K562 (cell line): Measurements from ENCODE around the gene KIAA0825. TPM values are rescaled to one million over a fixed set of nuclear protein-coding genes. Genes with fewer than 3 reads are reported as not detected.

ENCODE experiments used
- ATAC-seq: fragments of 200-7000 bp; cut with Tn5 transposase; 3 replicates; pipeline ENCODE4 v1.9.1; 2020; ENCODE audit warnings: moderate library complexity
- BruUV-seq: library from RNA; stranded (reverse); fragments of 400-500 nt; replicated peaks from 2 replicates; lab custom pipeline; 2021; lab: Mats Ljungman, UMichigan
- CTCF ChIA-PET: fragments of 300-600 bp; formaldehyde crosslinking; extraction: SDS; loops from one replicate; lab custom pipeline; 2021; ENCODE audit warnings: low intra/inter-chr PET ratio; lab: Yijun Ruan, JAX
- POLR2A ChIA-PET: fragments of 300-600, 350-650 bp; sonication (Branson Sonifier 250); formaldehyde crosslinking; extraction: SDS; loops from one replicate; lab custom pipeline; 2021; ENCODE audit warnings: antibody characterized with exemption, inconsistent platforms; lab: Yijun Ruan, JAX
- DNase-seq, 4 experiments: peaks; one replicate each; pipeline versions ENCODE4 v3.0.0 to v3.0.0-alpha.2; 2011 to 2018; ENCODE audit warnings: low spot score in 3 of 4, mixed read lengths in 3 of 4; ENCODE audit errors: extremely low read depth in 1 of 4
- FAIRE-seq: peaks from 2 replicates; lab custom pipeline; 2011; peaks lifted over from hg19 to GRCh38; lab: Jason Lieb, UNC
- H2AFZ ChIP-seq: 2 replicates; pipeline ENCODE4 v1.6.0; 2011; ENCODE audit warnings: low read depth, low read length, control low read depth, inconsistent platforms
- H3K27ac ChIP-seq: fragments of 200-600 bp; 3 replicates; pipeline ENCODE4 v1.8.0; 2011; ENCODE audit warnings: low read depth, mild to moderate bottlenecking, control low read depth, inconsistent platforms, low read length, moderate library complexity, mixed read lengths; ENCODE audit errors: extremely low read depth
- H3K27me3 ChIP-seq, 2 experiments: fragments of 300-600 bp in 1 of 2; 2 replicates in 1 of 2; 3 replicates in 1 of 2; pipeline versions ENCODE4 v1.6.0 to v1.8.0; 2011; ENCODE audit warnings: inconsistent platforms in 2 of 2, low read length in 2 of 2, mild to moderate bottlenecking in 1 of 2, mixed read lengths in 1 of 2, moderate library complexity in 1 of 2; ENCODE audit not compliant: control insufficient read depth in 2 of 2, insufficient read depth in 2 of 2
- H3K36me3 ChIP-seq: fragments of 300-600 bp; 3 replicates; pipeline ENCODE4 v1.8.0; 2011; ENCODE audit warnings: mild to moderate bottlenecking, low read length, inconsistent platforms; ENCODE audit not compliant: control insufficient read depth, insufficient read depth
- H3K4me1 ChIP-seq, 2 experiments: fragments of 200-600 bp in 1 of 2; replicated peaks in 1 of 2; 2 replicates in 1 of 2; 3 replicates in 1 of 2; pipeline versions ENCODE4 v1.5.1 to v1.8.0; 2011; ENCODE audit warnings: inconsistent platforms in 2 of 2, low read length in 2 of 2, mild to moderate bottlenecking in 1 of 2, mixed read lengths in 1 of 2, moderate library complexity in 1 of 2; ENCODE audit not compliant: control insufficient read depth in 2 of 2, insufficient read depth in 2 of 2
- H3K4me2 ChIP-seq: 2 replicates; pipeline ENCODE4 v1.6.1; 2011; ENCODE audit warnings: low read length, control low read depth, inconsistent platforms, mixed read lengths; ENCODE audit not compliant: insufficient read depth
- H3K4me3 ChIP-seq: fragments of 200-600 bp; sonication (generic), shearing (Covaris generic); 2 replicates; pipeline ENCODE4 v1.5.1; 2016; ENCODE audit warnings: control low read depth, inconsistent platforms
- H3K79me2 ChIP-seq: fragments of 200-600 bp; 3 replicates; pipeline ENCODE4 v1.8.0; 2011; ENCODE audit warnings: low read length, inconsistent platforms; ENCODE audit not compliant: control insufficient read depth, insufficient read depth
- H3K9ac ChIP-seq, 2 experiments: 2 replicates each; pipeline versions ENCODE4 v1.6.0 to v1.6.1; 2011; ENCODE audit warnings: low read depth in 2 of 2, low read length in 2 of 2, control low read depth in 1 of 2, inconsistent platforms in 1 of 2, mild to moderate bottlenecking in 1 of 2, mixed read lengths in 1 of 2; ENCODE audit not compliant: insufficient read depth in 1 of 2
- H3K9me1 ChIP-seq: one replicate; pipeline ENCODE4 v1.6.0; 2011; ENCODE audit warnings: inconsistent platforms, mild to moderate bottlenecking, low read length, moderate library complexity; ENCODE audit not compliant: control insufficient read depth, insufficient read depth
- H3K9me3 ChIP-seq: replicated peaks from 2 replicates; pipeline ENCODE4 v1.5.1; 2011; ENCODE audit warnings: low read depth, low read length, inconsistent platforms; ENCODE audit not compliant: control insufficient read depth, insufficient read depth
- H4K20me1 ChIP-seq: replicated peaks from 2 replicates; pipeline ENCODE4 v1.6.1; 2011; ENCODE audit warnings: low read length, inconsistent platforms, mixed read lengths; ENCODE audit not compliant: control insufficient read depth, insufficient read depth
- ARID3B ChIP-seq: fragments of 250-450 bp; sonication (Bioruptor Pico); IDR thresholded peaks from 2 replicates; pipeline ENCODE4 v1.4.0; 2020; ENCODE audit warnings: borderline replicate concordance
- CBX1 ChIP-seq: sonication (generic); IDR thresholded peaks from 2 replicates; pipeline ENCODE4 v1.6.1; 2016; ENCODE audit warnings: antibody characterized with exemption, low read depth, mild to moderate bottlenecking
- GABPB2 ChIP-seq: fragments of 250-450 bp; sonication (Bioruptor Pico); conservative IDR thresholded peaks from 2 replicates; pipeline ENCODE4 v1.5.1; 2021; ENCODE audit warnings: mild to moderate bottlenecking
- GTF3C2 ChIP-seq: IDR thresholded peaks from 3 replicates; pipeline ENCODE4 v1.6.1; 2011; ENCODE audit warnings: borderline replicate concordance, mild to moderate bottlenecking, moderate library complexity; ENCODE audit not compliant: insufficient read length; ENCODE audit errors: extremely low read depth
- HDGF ChIP-seq: fragments of 450-650 bp; IDR thresholded peaks from 2 replicates; pipeline ENCODE4 v1.6.1; 2016
- MTA2 ChIP-seq: fragments of 450-650 bp; IDR thresholded peaks from 2 replicates; pipeline ENCODE4 v1.6.1; 2016; ENCODE audit warnings: low read depth
- THAP12 ChIP-seq: fragments of 250-450 bp; sonication (Bioruptor Pico); IDR thresholded peaks from 2 replicates; pipeline ENCODE4 v1.9.0; 2021; ENCODE audit warnings: mild to moderate bottlenecking, inconsistent platforms
- ZFX ChIP-seq: sonication (generic); formaldehyde crosslinking; IDR thresholded peaks from 2 replicates; pipeline ENCODE4 v1.8.0; 2022; ENCODE audit warnings: mild to moderate bottlenecking, missing genetic modification reagents, moderate library complexity
- ZNF445 ChIP-seq: fragments of 250-450 bp; sonication (Bioruptor Pico); IDR thresholded peaks from 2 replicates; pipeline ENCODE4 v1.4.0; 2020; ENCODE audit warnings: low read depth, mild to moderate bottlenecking, moderate library complexity
- ZNF583 ChIP-seq: fragments of 250-450 bp; sonication (Bioruptor Pico); IDR thresholded peaks from 2 replicates; pipeline ENCODE4 v1.4.0; 2020
- WGBS: fragments of 100-300 bp; shearing (Covaris generic); methylation state at CpG from one replicate; pipeline ENCODE4 v1.1.6; 2016; ENCODE audit warnings: low coverage, mixed read lengths; ENCODE audit not compliant: insufficient coverage; ENCODE audit errors: missing lambda C conversion rate; 5-methylcytosine and 5-hydroxymethylcytosine counted together
- in situ Hi-C: fragments of 300-500 bp; cut with MboI; formaldehyde crosslinking; loops from 4 replicates; pipeline ENCODE4 v1.15.0; 2018; ENCODE audit warnings: inconsistent platforms, mixed read lengths
- intact Hi-C: fragments of 100-400 bp; cut with micrococcal nuclease; formaldehyde crosslinking; loops from 2 replicates; pipeline ENCODE4 v1.14.2; 2022
- polyA plus RNA-seq, 8 experiments: library from polyadenylated mRNA; depleted of rRNA in 4 of 8; stranded (reverse) in 5 of 8; unstranded in 3 of 8; fragments of >200 nt; fragmentation: Nextera tagmentation in 2 of 8; fragmentation: Illumina TruSeq in 1 of 8; extraction: Ambion mirVana in 2 of 8; extraction: Trizol in 1 of 8; gene quantifications; 2 replicates each; pipeline versions ENCODE4 v1.2.1 to v1.2.3, GENCODE V29; 2011 to 2014; ENCODE audit warnings: inconsistent platforms in 1 of 8, missing spikeins in 1 of 8
- total RNA-seq, 7 experiments: library from RNA; depleted of rRNA in 6 of 7; stranded (reverse); fragments of >200 nt in 6 of 7; fragmentation: Illumina TruSeq in 2 of 7; extraction: Trizol in 2 of 7; gene quantifications; 2 replicates each; pipeline versions ENCODE4 v1.2.1 to v1.2.3, GENCODE V29; 2011 to 2021; ENCODE audit warnings: low replicate concordance in 1 of 7
- TF ChIP-seq, protein P1 (sequence below): fragments of 250-450 bp; sonication (Bioruptor Pico); IDR thresholded peaks from 2 replicates; pipeline ENCODE4 v1.4.0; 2020; ENCODE audit warnings: mild to moderate bottlenecking, moderate library complexity

The KIAA0825 gene
- total and polyA plus RNA-seq, 9 of the 15 experiments (the other 6 are each of a cell fraction or from before 2014, with no cell fraction given), result 0.05 to 0.36 (median 0.16) TPM; not detected in 1

DNA sequence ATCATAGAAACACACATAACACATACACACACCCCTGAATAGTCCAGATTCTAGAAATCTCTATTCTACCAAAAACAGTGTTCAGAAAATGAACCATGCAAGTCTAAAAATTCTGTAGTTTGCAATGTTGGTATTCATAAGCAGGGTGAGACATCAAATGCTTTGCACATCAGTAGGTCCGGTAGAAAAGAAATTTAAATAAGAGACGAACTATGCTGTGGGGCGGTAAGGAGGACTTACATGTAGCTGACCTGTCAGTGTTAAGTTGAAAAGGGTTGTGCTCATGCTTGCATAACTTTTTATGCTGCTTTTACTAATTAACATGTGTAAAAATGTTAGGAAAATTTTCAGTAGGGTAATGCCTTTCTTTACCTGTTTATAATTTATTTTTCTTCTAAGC is 409.1 kb downstream of the KIAA0825 start:
- Histone ChIP-seq H3K9me1 (no peaks in the 10 kb centered on the region), H2AFZ (no peak overlapping the region), H3K9me3 (no peaks in the 10 kb centered on the region), H3K36me3 (no peaks in the 10 kb centered on the region), H3K27ac (no peak overlapping the region), H3K9ac (no peak overlapping the region), H3K4me1 (no peaks in the 10 kb centered on the region), H3K4me3 (no peak overlapping the region), H3K27me3 (no peaks in the 10 kb centered on the region), H4K20me1 (no peaks in the 10 kb centered on the region), H3K79me2 (no peaks in the 10 kb centered on the region), H3K4me2 (no peak overlapping the region)
- intact Hi-C loops, result no loop called here
- in situ Hi-C loops, result no loop called here
- 2% methylated on average over 3 of the region's 3 CpGs for WGBS
- ATAC-seq, result no peak
- no TSS peak for BruUV-seq
- FAIRE-seq, result no peak
- ChIA-PET POLR2A (interaction anchor here (0.6 kb wide), 1 partner anchor 47 kb away, joined by 3 read pairs; no protein-coding TSS in a partner anchor), CTCF (no interaction called here)
- no peak for DNase-seq
- TF ChIP-seq MTA2 (no peak), HDGF (no peak), GABPB2 (CRISPR knock-in tag) (no peak), ZFX (CRISPR knock-in tag) (no peak), ZNF583 (CRISPR knock-in tag) (no peak), GTF3C2 (no peak), ARID3B (CRISPR knock-in tag) (no peak), CBX1 (no peak), THAP12 (no peak), ZNF445 (CRISPR knock-in tag) (no peak)
- TF ChIP-seq, protein P1, sequence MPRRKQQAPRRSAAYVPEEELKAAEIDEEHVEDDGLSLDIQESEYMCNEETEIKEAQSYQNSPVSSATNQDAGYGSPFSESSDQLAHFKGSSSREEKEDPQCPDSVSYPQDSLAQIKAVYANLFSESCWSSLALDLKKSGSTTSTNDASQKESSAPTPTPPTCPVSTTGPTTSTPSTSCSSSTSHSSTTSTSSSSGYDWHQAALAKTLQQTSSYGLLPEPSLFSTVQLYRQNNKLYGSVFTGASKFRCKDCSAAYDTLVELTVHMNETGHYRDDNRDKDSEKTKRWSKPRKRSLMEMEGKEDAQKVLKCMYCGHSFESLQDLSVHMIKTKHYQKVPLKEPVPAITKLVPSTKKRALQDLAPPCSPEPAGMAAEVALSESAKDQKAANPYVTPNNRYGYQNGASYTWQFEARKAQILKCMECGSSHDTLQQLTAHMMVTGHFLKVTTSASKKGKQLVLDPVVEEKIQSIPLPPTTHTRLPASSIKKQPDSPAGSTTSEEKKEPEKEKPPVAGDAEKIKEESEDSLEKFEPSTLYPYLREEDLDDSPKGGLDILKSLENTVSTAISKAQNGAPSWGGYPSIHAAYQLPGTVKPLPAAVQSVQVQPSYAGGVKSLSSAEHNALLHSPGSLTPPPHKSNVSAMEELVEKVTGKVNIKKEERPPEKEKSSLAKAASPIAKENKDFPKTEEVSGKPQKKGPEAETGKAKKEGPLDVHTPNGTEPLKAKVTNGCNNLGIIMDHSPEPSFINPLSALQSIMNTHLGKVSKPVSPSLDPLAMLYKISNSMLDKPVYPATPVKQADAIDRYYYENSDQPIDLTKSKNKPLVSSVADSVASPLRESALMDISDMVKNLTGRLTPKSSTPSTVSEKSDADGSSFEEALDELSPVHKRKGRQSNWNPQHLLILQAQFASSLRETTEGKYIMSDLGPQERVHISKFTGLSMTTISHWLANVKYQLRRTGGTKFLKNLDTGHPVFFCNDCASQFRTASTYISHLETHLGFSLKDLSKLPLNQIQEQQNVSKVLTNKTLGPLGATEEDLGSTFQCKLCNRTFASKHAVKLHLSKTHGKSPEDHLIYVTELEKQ, result no peak
